MM.1S (cell line): ENCODE results near the gene ZSCAN20.

Experiments
- DNase-seq: peaks from one replicate; pipeline ENCODE4 v3.0.0-alpha.2; 2015
- H2AFZ ChIP-seq: fragments of 300-600 bp; sonication (generic); 2 replicates; pipeline ENCODE4 v1.6.0; 2016; ENCODE audit warnings: antibody characterized with exemption, low read length
- H3F3A ChIP-seq: fragments of 300-600 bp; sonication (generic); 2 replicates; pipeline ENCODE4 v1.6.1; 2016; ENCODE audit warnings: mild to moderate bottlenecking, antibody characterized with exemption, low read length, moderate library complexity, mixed read lengths; ENCODE audit not compliant: insufficient read depth
- H3K27ac ChIP-seq: fragments of 300-600 bp; sonication (generic); 2 replicates; pipeline ENCODE4 v1.5.1; 2016; ENCODE audit warnings: mild to moderate bottlenecking, low read length
- H3K27me3 ChIP-seq: fragments of 300-600 bp; sonication (generic); replicated peaks from 2 replicates; pipeline ENCODE4 v1.6.0; 2016; ENCODE audit warnings: low read length; ENCODE audit not compliant: insufficient read depth
- H3K36me3 ChIP-seq: fragments of 300-600 bp; sonication (generic); replicated peaks from 2 replicates; pipeline ENCODE4 v1.6.1; 2016; ENCODE audit warnings: mild to moderate bottlenecking, low read length, mixed read lengths; ENCODE audit not compliant: insufficient read depth
- H3K4me1 ChIP-seq: fragments of 300-600 bp; sonication (generic); 2 replicates; pipeline ENCODE4 v1.6.1; 2016; ENCODE audit warnings: low read length, mixed read lengths
- H3K4me2 ChIP-seq: fragments of 300-600 bp; sonication (generic); 2 replicates; pipeline ENCODE4 v1.6.0; 2016; ENCODE audit warnings: low read depth, low read length
- H3K4me3 ChIP-seq: fragments of 300-600 bp; sonication (generic); 2 replicates; pipeline ENCODE4 v1.5.1; 2016; ENCODE audit warnings: low read length, mixed read lengths
- H3K79me2 ChIP-seq: fragments of 300-600 bp; sonication (generic); 2 replicates; pipeline ENCODE4 v1.6.1; 2016; ENCODE audit warnings: mixed run types, low read length, mixed read lengths
- H3K9ac ChIP-seq: fragments of 300-600 bp; sonication (generic); 2 replicates; pipeline ENCODE4 v1.6.1; 2016; ENCODE audit warnings: low read length, mixed read lengths
- H3K9me2 ChIP-seq: fragments of 300-600 bp; sonication (generic); replicated peaks from 2 replicates; pipeline ENCODE4 v1.6.1; 2016; ENCODE audit warnings: mild to moderate bottlenecking, low read length, mixed read lengths; ENCODE audit not compliant: insufficient read depth
- H3K9me3 ChIP-seq: fragments of 300-600 bp; sonication (generic); replicated peaks from 2 replicates; pipeline ENCODE4 v1.6.1; 2016; ENCODE audit warnings: mild to moderate bottlenecking, low read length, mixed read lengths; ENCODE audit not compliant: insufficient read depth
- H4K20me1 ChIP-seq: fragments of 300-600 bp; sonication (generic); 2 replicates; pipeline ENCODE4 v1.6.1; 2016; ENCODE audit warnings: mild to moderate bottlenecking, low read length, moderate library complexity, mixed read lengths; ENCODE audit not compliant: insufficient read depth
- EZH2 ChIP-seq: fragments of 300-600 bp; sonication (generic); optimal IDR thresholded peaks from 2 replicates; pipeline ENCODE3; 2017; ENCODE audit warnings: low read depth, mild to moderate bottlenecking, antibody characterized with exemption, low read length, mixed read lengths
- EZH2phosphoT487 ChIP-seq: fragments of 300-600 bp; sonication (generic); IDR thresholded peaks from 2 replicates; pipeline ENCODE4 v1.6.1; 2018; ENCODE audit warnings: antibody characterized with exemption, low read length
- TF ChIP-seq, protein P1 (sequence below): fragments of 300-600 bp; sonication (generic); IDR thresholded peaks from 2 replicates; pipeline ENCODE4 v1.5.1; 2016; ENCODE audit warnings: antibody characterized with exemption, low read length, mixed read lengths

The ZSCAN20 gene

DNA sequence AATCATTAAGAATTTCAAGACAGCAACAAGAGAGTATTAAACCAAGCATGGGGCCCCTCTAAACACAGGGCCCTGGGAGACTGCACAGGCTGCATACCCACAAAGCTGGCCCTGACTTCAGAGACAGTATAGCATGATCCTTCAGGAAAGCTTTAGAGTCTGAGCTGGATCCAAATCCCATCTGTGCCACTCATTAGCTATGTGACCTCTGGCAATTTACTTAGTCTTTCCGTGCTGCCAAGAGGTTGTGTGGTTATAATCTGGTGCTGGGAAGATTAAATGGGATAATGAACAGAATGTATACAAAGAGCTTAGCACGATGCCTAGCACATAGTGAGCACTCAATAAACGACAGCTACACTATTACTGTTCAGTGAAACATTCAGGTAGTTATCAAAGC lies 45.5 kb upstream of the ZSCAN20 start:
- H3K79me2 ChIP-seq = no peaks in the 10 kb centered on the region
- no peak overlapping the region for H2AFZ ChIP-seq
- H3F3A ChIP-seq = no peaks in the 10 kb centered on the region
- TF ChIP-seq, protein P1, sequence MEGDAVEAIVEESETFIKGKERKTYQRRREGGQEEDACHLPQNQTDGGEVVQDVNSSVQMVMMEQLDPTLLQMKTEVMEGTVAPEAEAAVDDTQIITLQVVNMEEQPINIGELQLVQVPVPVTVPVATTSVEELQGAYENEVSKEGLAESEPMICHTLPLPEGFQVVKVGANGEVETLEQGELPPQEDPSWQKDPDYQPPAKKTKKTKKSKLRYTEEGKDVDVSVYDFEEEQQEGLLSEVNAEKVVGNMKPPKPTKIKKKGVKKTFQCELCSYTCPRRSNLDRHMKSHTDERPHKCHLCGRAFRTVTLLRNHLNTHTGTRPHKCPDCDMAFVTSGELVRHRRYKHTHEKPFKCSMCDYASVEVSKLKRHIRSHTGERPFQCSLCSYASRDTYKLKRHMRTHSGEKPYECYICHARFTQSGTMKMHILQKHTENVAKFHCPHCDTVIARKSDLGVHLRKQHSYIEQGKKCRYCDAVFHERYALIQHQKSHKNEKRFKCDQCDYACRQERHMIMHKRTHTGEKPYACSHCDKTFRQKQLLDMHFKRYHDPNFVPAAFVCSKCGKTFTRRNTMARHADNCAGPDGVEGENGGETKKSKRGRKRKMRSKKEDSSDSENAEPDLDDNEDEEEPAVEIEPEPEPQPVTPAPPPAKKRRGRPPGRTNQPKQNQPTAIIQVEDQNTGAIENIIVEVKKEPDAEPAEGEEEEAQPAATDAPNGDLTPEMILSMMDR = no peak
- TF ChIP-seq EZH2phosphoT487 (no peak), EZH2 (no peak)
- H3K27me3 ChIP-seq = no peaks in the 10 kb centered on the region; the same call in 1 of the 2 replicates
- H4K20me1 ChIP-seq = no peaks in the 10 kb centered on the region
- H3K4me1 ChIP-seq = peaks cover 7% of the 10 kb centered on the region
- H3K36me3 ChIP-seq = no peaks in the 10 kb centered on the region
- H3K9me2 ChIP-seq = no peaks in the 10 kb centered on the region
- H3K4me3 ChIP-seq = no peak overlapping the region
- H3K9me3 ChIP-seq = no peaks in the 10 kb centered on the region
- no peak overlapping the region for H3K27ac ChIP-seq
- DNase-seq = no peak
- no peak overlapping the region for H3K4me2 ChIP-seq
- no peak overlapping the region for H3K9ac ChIP-seq

DNA sequence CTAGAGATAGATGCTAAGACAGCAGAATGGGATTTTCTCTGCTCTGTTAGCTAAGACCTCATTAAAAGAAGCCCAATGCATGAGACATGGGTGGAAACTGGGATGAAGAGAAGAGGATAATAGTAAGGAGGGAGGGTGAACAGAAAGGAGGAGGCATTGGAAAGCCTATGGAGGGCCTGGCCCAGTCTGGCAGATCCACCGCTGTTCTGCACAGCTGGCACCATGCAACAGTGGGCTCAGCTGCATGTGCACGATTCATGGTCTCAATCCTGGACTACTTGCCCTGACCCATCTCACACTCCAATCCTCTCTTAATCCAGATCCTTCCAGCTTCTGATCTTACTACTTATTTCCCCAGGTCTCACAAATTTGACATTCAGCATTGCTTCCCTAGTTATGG lies 43.8 kb upstream of the ZSCAN20 start:
- H4K20me1 ChIP-seq = no peaks in the 10 kb centered on the region
- no peaks in the 10 kb centered on the region for H3K9me3 ChIP-seq
- H3K27ac ChIP-seq = no peak overlapping the region
- H3K4me3 ChIP-seq = no peak overlapping the region
- H3K4me2 ChIP-seq = no peak overlapping the region
- H2AFZ ChIP-seq = no peak overlapping the region
- no peaks in the 10 kb centered on the region for H3K9me2 ChIP-seq
- H3K79me2 ChIP-seq = no peaks in the 10 kb centered on the region
- no peak overlapping the region for H3K9ac ChIP-seq
- TF ChIP-seq EZH2phosphoT487 (no peak), EZH2 (no peak)
- TF ChIP-seq, protein P1 = no peak
- H3F3A ChIP-seq = no peaks in the 10 kb centered on the region
- peaks cover 7% of the 10 kb centered on the region for H3K4me1 ChIP-seq
- no peak for DNase-seq
- no peaks in the 10 kb centered on the region for H3K36me3 ChIP-seq
- H3K27me3 ChIP-seq = no peaks in the 10 kb centered on the region; the same call in 1 of the 2 replicates

DNA sequence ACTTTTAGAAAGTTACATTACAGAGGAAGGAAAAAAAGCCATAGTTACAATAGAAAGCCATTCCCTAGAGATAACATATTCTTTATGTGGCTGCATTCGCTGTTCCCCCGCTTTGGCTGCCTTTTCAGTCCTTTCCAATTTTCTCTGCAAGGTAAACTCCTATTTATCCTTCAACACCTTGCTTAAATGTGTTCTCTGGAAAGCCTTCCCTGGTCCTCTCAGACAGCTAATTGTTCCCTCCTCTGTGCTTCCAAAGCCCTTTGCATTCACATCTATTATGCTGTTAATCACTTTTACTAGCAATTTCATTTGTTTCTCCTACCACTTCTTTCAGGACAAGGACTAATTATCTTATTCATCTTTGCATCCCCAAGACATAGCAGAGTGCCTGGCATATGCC lies 43.1 kb upstream of the ZSCAN20 start:
- no peaks in the 10 kb centered on the region; the same call in 1 of the 2 replicates for H3K27me3 ChIP-seq
- H3K4me1 ChIP-seq = peaks cover 7% of the 10 kb centered on the region
- no peak overlapping the region for H3K27ac ChIP-seq
- H3F3A ChIP-seq = no peaks in the 10 kb centered on the region
- no peaks in the 10 kb centered on the region for H4K20me1 ChIP-seq
- TF ChIP-seq EZH2phosphoT487 = no peak
- no peak for TF ChIP-seq EZH2
- TF ChIP-seq, protein P1 = no peak
- no peaks in the 10 kb centered on the region for H3K9me3 ChIP-seq
- no peaks in the 10 kb centered on the region for H3K79me2 ChIP-seq
- DNase-seq = no peak
- H2AFZ ChIP-seq = no peak overlapping the region
- no peaks in the 10 kb centered on the region for H3K36me3 ChIP-seq
- H3K9me2 ChIP-seq = no peaks in the 10 kb centered on the region
- H3K9ac ChIP-seq = no peak overlapping the region
- no peak overlapping the region for H3K4me2 ChIP-seq
- no peak overlapping the region for H3K4me3 ChIP-seq
